Endodermal cell (in vitro differentiated cells): ENCODE results near the gene CD6. TPM values are rescaled to one million over a fixed set of nuclear protein-coding genes. Genes with fewer than 3 reads are reported as not detected.

Experiments used
- DNase-seq: peaks from one replicate; pipeline ENCODE4 v3.0.0-alpha.2; 2017
- H3K27ac ChIP-seq: 2 replicates; pipeline ENCODE4 v1.5.1; 2013; ENCODE audit warnings: mild to moderate bottlenecking, low read depth, low read length, moderate library complexity
- H3K27me3 ChIP-seq: 2 replicates; pipeline ENCODE4 v1.6.1; 2013; ENCODE audit warnings: mild to moderate bottlenecking, low read length, moderate library complexity; ENCODE audit not compliant: insufficient read depth, control insufficient read depth, poor library complexity, severe bottlenecking
- H3K36me3 ChIP-seq: 2 replicates; pipeline ENCODE4 v1.7.0; 2013; ENCODE audit warnings: mild to moderate bottlenecking, low read length, moderate library complexity; ENCODE audit not compliant: control insufficient read depth, insufficient read depth
- H3K4me1 ChIP-seq: one replicate; pipeline ENCODE4 v1.7.0; 2013; ENCODE audit warnings: low read length; ENCODE audit not compliant: control insufficient read depth, insufficient read depth
- H3K4me3 ChIP-seq: 2 replicates; pipeline ENCODE4 v1.5.1; 2013; ENCODE audit warnings: mild to moderate bottlenecking, low read length, moderate library complexity
- H3K9ac ChIP-seq: 2 replicates; pipeline ENCODE4 v1.6.1; 2013; ENCODE audit warnings: mild to moderate bottlenecking, low read length, moderate library complexity; ENCODE audit not compliant: poor library complexity, severe bottlenecking; ENCODE audit errors: extremely low read depth
- H3K9me3 ChIP-seq: 2 replicates; pipeline ENCODE4 v1.6.1; 2013; ENCODE audit warnings: mild to moderate bottlenecking, low read length, moderate library complexity; ENCODE audit not compliant: control insufficient read depth
- H3K27ac Mint-ChIP-seq: 2 replicates; pipeline ENCODE4 v1.8.0; 2020; ENCODE audit warnings: mixed read lengths
- H3K27me3 Mint-ChIP-seq: 2 replicates; pipeline ENCODE4 v1.8.0; 2021; ENCODE audit warnings: mild to moderate bottlenecking, mixed read lengths; ENCODE audit not compliant: insufficient read depth
- H3K36me3 Mint-ChIP-seq: 2 replicates; pipeline ENCODE4 v1.8.0; 2020; ENCODE audit warnings: low read depth, mixed read lengths
- H3K4me1 Mint-ChIP-seq: 2 replicates; pipeline ENCODE4 v1.8.0; 2020; ENCODE audit warnings: mixed read lengths
- H3K4me3 Mint-ChIP-seq: 2 replicates; pipeline ENCODE4 v1.8.0; 2020; ENCODE audit warnings: mild to moderate bottlenecking, moderate library complexity, mixed read lengths
- H3K9me3 Mint-ChIP-seq: 2 replicates; pipeline ENCODE4 v1.8.0; 2020; ENCODE audit warnings: mild to moderate bottlenecking, mixed read lengths
- WGBS, 2 experiments: methylation state at CpG; one replicate each; pipeline versions ENCODE4 v1.1.5 to v1.1.7; 2013; ENCODE audit warnings: missing lambda C conversion rate in 2 of 2, mixed read lengths in 1 of 2; ENCODE audit not compliant: insufficient coverage in 1 of 2, insufficient read length in 1 of 2; 5-methylcytosine and 5-hydroxymethylcytosine counted together
- total RNA-seq, 2 donors: library from RNA; stranded (reverse); fragmentation: NEBNext Ultra II Directional in 1 of 2; extraction: Animal tissue kit (Norgen Biotek cat#: 25700) in 1 of 2; gene quantifications; 2 replicates in 1 of 2; 3 replicates in 1 of 2; pipeline ENCODE4 v1.2.1, GENCODE V29; 2021
- TF ChIP-seq, protein P1 (sequence below): fragments of 200-600 bp; sonication (generic); conservative IDR thresholded peaks from 2 replicates; pipeline ENCODE4 v1.5.0; 2021; ENCODE audit warnings: antibody characterized with exemption, mild to moderate bottlenecking

CD6 gene
- total RNA-seq, 2 donors from 2014 or later, result 1.5 to 1.6 TPM

DNA sequence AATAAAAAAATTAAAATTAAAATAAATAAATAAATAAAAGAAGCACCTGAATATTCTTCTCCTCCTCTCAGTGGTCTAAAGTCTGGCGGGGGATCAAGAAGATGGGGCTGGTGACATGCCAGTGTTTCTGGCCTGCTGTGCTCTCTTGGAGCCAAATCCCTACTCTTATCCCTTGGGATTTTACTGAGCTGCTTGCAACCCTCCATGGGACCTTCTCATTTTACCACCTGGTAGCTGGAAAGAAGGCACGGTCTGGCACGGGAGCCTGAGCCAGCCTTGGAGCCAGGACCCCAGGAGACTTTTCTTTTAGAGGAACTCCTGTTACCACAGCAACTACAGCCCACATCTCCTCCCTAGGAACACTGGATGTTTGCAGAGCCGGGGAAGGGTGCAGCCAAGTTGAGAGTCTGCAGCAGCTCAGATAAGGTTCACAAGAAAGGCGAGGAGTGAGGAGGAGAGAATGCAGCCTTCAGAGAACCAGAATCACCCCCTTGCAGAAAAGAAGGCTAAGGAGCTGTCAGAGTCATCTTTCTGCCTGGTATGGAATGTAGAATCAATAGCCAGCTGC lies 21.4 kb downstream of the CD6 start:
- WGBS, 2 experiments, result 71 to 81% methylated on average over 2 to 5 of the region's 5 CpGs
- TF ChIP-seq, protein P1, sequence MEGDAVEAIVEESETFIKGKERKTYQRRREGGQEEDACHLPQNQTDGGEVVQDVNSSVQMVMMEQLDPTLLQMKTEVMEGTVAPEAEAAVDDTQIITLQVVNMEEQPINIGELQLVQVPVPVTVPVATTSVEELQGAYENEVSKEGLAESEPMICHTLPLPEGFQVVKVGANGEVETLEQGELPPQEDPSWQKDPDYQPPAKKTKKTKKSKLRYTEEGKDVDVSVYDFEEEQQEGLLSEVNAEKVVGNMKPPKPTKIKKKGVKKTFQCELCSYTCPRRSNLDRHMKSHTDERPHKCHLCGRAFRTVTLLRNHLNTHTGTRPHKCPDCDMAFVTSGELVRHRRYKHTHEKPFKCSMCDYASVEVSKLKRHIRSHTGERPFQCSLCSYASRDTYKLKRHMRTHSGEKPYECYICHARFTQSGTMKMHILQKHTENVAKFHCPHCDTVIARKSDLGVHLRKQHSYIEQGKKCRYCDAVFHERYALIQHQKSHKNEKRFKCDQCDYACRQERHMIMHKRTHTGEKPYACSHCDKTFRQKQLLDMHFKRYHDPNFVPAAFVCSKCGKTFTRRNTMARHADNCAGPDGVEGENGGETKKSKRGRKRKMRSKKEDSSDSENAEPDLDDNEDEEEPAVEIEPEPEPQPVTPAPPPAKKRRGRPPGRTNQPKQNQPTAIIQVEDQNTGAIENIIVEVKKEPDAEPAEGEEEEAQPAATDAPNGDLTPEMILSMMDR, result no peak
- Histone ChIP-seq H3K9ac (no peak overlapping the region), H3K9me3 (no peaks in the 10 kb centered on the region), H3K36me3 (no peaks in the 10 kb centered on the region), H3K4me1 (no peaks in the 10 kb centered on the region), H3K27ac (no peak overlapping the region), H3K4me3 (no peak overlapping the region), H3K27me3 (peaks cover 14% of the 10 kb centered on the region)
- no peaks in the 10 kb centered on the region for H3K9me3 Mint-ChIP-seq
- peaks cover 29% of the 10 kb centered on the region for H3K27me3 Mint-ChIP-seq
- no peaks in the 10 kb centered on the region for H3K36me3 Mint-ChIP-seq
- DNase-seq, result peak; percentile 33
- H3K4me1 Mint-ChIP-seq, result peaks cover 11% of the 10 kb centered on the region
- no peak overlapping the region for H3K4me3 Mint-ChIP-seq
- no peak overlapping the region for H3K27ac Mint-ChIP-seq

DNA sequence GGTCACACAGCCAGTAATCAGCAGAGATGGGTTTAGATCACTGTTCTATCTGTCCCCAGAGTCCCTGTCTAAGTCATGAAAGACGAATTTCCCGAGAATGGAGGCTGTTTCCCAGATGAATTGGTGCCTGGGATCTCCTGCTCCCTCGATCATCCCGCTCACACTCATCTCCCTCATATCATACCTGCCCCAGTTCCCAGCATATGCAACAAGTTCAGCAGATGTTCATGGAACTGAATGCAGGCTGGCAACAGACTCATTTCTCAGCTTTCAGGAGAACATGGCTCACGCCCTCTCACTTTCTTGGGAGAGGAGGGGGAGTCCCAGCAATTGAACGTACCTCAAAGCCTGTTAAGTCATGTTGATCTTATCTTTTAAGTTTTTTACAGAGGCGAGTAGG lies 22.1 kb downstream of the CD6 start:
- H3K27me3 ChIP-seq, result peaks cover 11% of the 10 kb centered on the region
- no peaks in the 10 kb centered on the region for H3K9me3 Mint-ChIP-seq
- H3K36me3 ChIP-seq, result no peaks in the 10 kb centered on the region
- H3K4me1 ChIP-seq, result no peaks in the 10 kb centered on the region
- no peak for DNase-seq
- H3K9ac ChIP-seq, result no peak overlapping the region
- H3K4me1 Mint-ChIP-seq, result peaks cover 11% of the 10 kb centered on the region
- peaks cover 28% of the 10 kb centered on the region for H3K27me3 Mint-ChIP-seq
- H3K27ac Mint-ChIP-seq, result no peak overlapping the region
- no peaks in the 10 kb centered on the region for H3K36me3 Mint-ChIP-seq
- no peak overlapping the region for H3K4me3 ChIP-seq
- no peaks in the 10 kb centered on the region for H3K9me3 ChIP-seq
- 85% methylated on average over 5 to 7 of the region's 7 CpGs for WGBS, 2 experiments
- H3K4me3 Mint-ChIP-seq, result no peak overlapping the region
- TF ChIP-seq, protein P1, result no peak
- H3K27ac ChIP-seq, result no peak overlapping the region

DNA sequence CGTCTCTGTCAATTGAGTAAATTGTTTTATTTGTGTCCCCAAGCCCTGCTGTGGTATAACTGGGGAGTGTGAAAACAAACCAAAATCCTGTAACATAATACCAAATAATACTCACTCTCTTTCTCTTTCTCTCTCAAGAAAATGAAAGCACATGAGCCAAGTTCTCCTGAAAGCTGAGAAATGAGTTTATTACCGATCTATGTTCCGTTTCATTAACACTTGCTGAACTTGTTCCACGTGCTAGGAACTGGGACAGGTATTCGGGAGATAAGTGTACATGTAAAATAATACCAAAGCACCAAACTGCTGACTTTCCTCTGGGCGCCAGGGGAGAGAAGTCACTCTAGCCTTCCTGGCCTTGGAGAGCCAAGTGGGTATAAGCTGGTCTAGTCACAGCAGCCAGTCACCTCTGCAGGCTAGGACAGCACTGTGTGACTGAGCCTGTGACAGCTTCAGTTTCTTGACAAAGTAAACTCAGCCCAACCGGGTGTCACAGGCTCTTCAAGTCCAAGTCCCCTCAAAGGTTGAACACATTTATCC lies 23.1 kb downstream of the CD6 start:
- no peak overlapping the region for H3K27ac Mint-ChIP-seq
- WGBS, 2 experiments, result 83 to 89% methylated on average over 4 to 7 of the region's 7 CpGs
- Histone ChIP-seq H3K27ac (no peak overlapping the region), H3K27me3 (peaks cover 7% of the 10 kb centered on the region), H3K9me3 (no peaks in the 10 kb centered on the region), H3K36me3 (no peaks in the 10 kb centered on the region), H3K4me1 (no peaks in the 10 kb centered on the region), H3K9ac (no peak overlapping the region), H3K4me3 (no peak overlapping the region)
- H3K4me3 Mint-ChIP-seq, result no peak overlapping the region
- no peaks in the 10 kb centered on the region for H3K36me3 Mint-ChIP-seq
- peaks cover 24% of the 10 kb centered on the region for H3K27me3 Mint-ChIP-seq
- no peaks in the 10 kb centered on the region for H3K9me3 Mint-ChIP-seq
- H3K4me1 Mint-ChIP-seq, result peaks cover 11% of the 10 kb centered on the region
- no peak for DNase-seq
- TF ChIP-seq, protein P1, result no peak
